LNCAP (cell line): Measurements from ENCODE around the gene C8G.

ENCODE experiments used
- CTCF ChIP-seq: fragments of 450-650 bp; IDR thresholded peaks from 2 replicates; pipeline ENCODE4 v1.5.1; 2017; ENCODE audit warnings: mild to moderate bottlenecking

The C8G gene

GRCh38 chr9:136955202-136955942, 10.3 kb downstream of the C8G start:
- TF ChIP-seq CTCF: no peak

DNA sequence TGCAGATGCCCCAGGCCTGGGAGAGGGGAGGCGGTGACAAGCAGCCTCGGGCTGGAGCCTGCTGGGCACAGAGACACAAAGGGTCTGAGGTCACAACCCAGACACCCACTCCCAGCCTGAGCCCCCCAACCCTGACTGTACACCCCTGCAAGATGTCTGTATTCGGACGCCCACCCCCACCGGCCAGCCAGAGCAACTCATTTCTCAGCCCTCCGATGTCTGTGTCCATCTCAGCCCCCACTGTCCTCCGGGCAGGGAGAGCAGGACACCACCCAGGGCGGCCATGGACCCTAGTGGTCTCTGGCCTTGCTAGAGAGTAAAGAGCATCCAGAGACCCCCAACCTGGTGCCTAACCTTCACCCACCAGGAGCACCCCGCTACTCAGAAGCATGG, 10.9 kb downstream of the C8G start:
- no peak for TF ChIP-seq CTCF

GRCh38 chr9:136956604-136957003, 11.6 kb downstream of the C8G start:
- TF ChIP-seq CTCF: no peak

- TF ChIP-seq CTCF: no peak
Measured at GRCh38 chr9:136957461-136957860, 12.4 kb downstream of the C8G start.

DNA sequence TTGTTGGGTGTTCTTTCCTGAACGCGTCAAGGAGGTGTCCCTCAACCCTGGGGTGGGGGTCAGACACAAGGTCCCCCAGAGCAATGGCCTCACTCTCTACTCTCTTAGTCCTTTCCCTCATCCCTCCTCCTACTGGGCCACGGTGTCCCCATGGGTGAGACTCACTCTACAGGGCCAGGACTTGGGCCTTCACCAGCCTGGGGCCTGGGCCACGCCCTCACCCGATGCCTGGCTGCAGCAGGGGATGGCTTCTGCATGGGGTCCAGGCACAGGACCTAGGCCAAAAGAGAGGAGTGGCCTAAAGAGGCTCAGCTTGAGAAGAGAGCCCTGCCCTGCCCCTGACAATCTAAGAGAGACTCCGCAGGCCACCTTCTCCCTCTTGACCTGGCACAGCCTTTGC, 12.9 kb downstream of the C8G start:
- no peak for TF ChIP-seq CTCF

- TF ChIP-seq CTCF: no peak
Measured at GRCh38 chr9:136958473-136958872, 13.4 kb downstream of the C8G start.

DNA sequence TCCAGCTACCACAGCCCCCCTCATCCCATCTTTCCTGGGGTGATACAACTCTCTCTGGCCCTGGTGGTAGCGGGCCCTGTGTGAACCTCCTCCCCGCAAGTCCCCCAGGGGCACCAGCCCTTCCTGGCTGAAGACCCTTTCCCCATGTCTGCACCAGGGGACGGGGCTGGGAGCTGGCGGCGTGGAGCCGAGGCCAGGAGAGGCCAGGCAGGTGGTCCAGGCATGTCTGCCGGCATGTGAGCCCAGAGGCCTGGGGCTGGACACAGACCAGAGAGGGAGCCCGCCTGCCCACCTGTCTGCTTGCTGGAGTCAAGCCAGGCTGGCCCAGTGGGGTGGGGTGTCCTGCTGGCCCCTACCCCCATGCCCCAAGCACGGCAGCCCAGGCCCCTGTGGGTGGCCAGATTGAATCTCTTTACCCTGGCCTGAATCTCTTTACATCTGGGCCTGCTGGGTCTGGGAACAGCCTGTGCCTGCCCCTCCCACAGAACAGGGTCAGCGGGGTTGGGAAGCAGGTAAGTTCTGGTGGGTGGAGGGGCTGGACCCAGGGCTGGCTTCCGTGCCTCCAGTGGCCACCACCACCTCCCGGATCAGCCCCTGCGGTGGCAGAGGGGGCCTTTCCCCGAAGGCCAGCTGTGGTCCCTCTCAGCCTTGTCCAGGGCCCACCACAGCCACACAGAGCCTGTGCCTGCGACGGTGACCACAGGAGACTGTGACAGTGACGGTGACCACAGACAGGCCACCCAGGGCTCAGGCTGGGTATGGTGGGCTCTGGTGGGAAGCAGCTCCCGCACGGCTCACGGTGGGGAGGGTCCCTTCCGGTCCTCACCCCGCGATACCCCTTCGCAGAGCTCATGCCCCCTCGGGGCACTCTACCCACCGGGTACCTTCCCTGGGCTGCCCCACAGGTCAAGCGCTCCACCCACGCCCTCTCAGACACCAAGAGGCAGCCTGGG, 14.1 kb downstream of the C8G start:
- no peak for TF ChIP-seq CTCF
